Vagina (tissue), 2 donors: ENCODE measurements around the gene ELF1.

Source experiments
- POLR2A ChIP-seq, 2 donors: fragments of 450-650 bp; IDR thresholded peaks; one replicate each; pipeline ENCODE4 v1.6.1; 2017; ENCODE audit warnings: antibody characterized with exemption in 2 of 2, mild to moderate bottlenecking in 2 of 2, moderate library complexity in 2 of 2
- POLR2AphosphoS5 ChIP-seq, 2 donors: sonication (generic); formaldehyde crosslinking; IDR thresholded peaks; one replicate each; pipeline ENCODE4 v1.9.0; 2017; ENCODE audit warnings: antibody characterized with exemption in 2 of 2, mild to moderate bottlenecking in 2 of 2, low read depth in 1 of 2; ENCODE audit not compliant: insufficient read depth in 1 of 2
- TF ChIP-seq, protein P1 (sequence below), 3 experiments: fragments of 450-650 bp in 2 of 3; fragments of 200-600 bp in 1 of 3; sonication (generic) in 1 of 3; IDR thresholded peaks; one replicate each; pipeline ENCODE4 v1.5.1; 2017 to 2019; ENCODE audit warnings: antibody characterized with exemption in 3 of 3, mild to moderate bottlenecking in 2 of 3, moderate library complexity in 2 of 3

GRCh38 chr13:40960716-40961115 is 58.4 kb downstream of the ELF1 start:
- TF ChIP-seq, protein P1, sequence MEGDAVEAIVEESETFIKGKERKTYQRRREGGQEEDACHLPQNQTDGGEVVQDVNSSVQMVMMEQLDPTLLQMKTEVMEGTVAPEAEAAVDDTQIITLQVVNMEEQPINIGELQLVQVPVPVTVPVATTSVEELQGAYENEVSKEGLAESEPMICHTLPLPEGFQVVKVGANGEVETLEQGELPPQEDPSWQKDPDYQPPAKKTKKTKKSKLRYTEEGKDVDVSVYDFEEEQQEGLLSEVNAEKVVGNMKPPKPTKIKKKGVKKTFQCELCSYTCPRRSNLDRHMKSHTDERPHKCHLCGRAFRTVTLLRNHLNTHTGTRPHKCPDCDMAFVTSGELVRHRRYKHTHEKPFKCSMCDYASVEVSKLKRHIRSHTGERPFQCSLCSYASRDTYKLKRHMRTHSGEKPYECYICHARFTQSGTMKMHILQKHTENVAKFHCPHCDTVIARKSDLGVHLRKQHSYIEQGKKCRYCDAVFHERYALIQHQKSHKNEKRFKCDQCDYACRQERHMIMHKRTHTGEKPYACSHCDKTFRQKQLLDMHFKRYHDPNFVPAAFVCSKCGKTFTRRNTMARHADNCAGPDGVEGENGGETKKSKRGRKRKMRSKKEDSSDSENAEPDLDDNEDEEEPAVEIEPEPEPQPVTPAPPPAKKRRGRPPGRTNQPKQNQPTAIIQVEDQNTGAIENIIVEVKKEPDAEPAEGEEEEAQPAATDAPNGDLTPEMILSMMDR (IDR thresholded peaks at IDR 0.05), result no peak
- TF ChIP-seq POLR2A (IDR thresholded peaks at IDR 0.05), result no peak
- TF ChIP-seq POLR2AphosphoS5 (IDR thresholded peaks at IDR 0.05; ENCODE audit: insufficient read depth in 1 of 2, low read depth in 1 of 2), result no peak
